NCI-H1694 treated with DMSO at 0.1 percent for 48 hours (cell line): ENCODE data around the gene RUFY1.
A peak's percentile ranks its signal among the peaks of the same experiment; 100 is the strongest.
"Not testable (repeated sequence)": the region's sequence is repeated elsewhere in the genome, so short reads cannot be mapped to it uniquely, and the experiment has no call there.

Experiments used
- DNase-seq: peaks from one replicate; lab custom pipeline; 2025; lab: John Stamatoyannopoulos, UW

The RUFY1 gene

DNA sequence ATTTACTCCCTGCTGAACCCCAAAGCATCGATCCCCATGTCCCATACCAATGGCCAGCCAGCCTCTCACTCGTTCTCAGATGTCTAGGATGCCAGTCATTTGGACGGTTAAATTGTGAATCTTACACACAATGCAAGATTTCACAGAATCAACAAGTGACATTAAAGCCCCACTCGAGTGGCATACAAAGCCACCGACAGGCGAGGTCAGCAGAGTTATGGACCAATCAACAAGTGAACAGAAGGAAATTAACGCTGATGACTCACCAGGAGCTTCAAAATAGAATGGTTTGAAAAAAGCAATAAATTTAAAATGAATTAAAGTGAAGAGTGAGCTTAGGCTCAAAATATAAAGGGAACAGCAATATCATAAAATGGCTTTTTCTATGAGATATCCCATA, 8.2 kb upstream of the RUFY1 start:
- no peak for DNase-seq

DNA sequence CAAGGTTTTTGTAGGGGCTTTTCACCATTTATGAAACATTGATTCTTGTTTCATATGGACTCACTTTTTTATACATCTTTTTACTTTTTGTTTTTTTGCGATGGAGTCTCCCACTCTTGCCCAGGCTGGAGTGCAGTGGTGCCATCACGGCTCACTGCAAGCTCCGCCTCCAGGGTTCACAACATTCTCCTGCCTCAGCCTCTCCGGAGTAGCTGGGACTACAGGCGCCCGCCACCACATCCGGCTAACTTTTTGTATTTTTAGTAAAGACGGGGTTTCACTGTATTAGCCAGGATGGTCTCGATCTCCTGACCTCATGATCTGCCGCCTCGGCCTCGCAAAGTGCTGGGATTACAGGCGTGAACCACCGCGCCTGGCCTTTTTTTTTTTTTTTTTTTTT, 7.1 kb upstream of the RUFY1 start:
- DNase-seq: not testable (repeated sequence)

DNA sequence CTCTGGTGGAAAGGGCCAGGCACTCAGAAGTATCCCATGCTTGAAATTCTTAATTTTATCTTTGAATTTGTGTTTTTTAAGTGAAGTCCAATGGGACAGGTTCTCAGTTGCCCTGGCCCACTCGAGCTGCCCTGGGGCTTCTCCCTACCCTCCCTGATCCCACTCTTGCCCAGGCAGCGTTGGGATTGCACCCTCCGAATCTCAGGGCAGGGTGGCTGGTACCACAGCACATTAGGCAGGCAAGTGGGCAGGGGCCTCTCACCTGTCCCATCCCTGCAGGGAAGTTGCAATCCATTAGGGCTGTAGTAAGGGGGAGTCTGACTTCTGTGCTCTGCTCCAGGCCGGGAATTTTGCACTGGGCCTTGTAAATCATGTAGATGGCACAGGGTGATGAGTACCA, 2.7 kb downstream of the RUFY1 start:
- DNase-seq: no peak

DNA sequence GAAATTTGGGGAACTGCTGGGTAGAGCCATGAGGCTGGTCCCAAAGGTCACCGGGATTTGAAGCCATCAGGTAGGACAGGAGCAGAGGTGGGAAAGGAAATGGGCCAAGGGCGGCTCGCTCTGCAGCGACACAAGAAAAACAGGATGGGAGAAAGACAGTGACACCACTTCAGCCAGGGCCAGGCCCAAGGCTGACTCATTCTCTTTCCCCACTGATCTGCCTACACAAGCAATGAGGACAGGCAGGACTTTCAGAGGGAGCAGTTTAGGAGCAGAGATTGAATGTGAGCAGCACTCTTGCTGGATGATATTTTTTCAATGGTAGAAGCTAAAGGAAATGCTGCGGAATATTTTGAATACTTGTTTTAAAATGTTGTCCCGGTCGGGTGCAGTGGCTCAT, 3.5 kb downstream of the RUFY1 start:
- no peak for DNase-seq

DNA sequence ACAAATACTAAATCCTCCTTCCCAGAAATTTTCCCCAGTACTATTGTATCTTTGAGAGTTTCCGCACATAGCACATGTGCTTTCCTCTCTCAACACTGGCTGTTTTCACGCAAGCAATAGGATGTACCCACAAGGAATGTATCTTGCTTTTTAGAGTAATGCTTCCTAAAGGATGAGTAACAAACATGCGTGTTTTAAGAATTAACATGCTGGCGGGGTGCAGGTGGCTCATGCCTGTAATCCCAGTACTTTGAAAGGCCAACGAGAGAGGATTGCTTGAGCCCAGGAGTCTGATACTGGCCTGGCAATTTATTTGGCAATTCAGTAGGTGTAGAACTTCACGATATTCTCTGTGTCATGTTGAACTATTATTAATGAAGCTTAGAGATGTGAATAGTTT, 4.6 kb downstream of the RUFY1 start:
- DNase-seq: no peak

DNA sequence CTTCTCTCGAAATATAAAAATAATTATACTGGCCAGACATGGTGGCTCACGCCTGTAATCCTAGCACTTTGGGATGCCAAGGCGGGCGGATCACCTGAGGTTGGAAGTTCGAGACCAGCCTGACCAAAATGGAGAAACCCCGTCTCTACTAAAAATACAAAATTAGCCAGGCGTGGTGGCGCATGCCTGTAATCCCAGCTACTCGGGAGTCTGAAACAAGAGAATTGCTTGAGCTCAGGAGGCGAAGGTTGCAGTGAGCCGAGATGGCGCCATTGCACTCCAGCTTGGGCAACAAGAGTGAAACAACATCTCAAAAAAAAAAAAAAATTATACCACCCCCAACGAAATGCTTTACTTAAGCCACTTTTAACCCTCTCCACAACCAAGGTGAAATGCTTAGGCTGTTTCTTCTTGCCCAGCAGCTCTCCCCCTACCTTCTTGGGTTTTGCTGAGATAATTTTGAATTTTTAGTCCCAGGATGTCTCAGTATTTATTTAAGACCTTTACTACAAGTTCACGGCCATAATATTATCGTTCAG, 8.0 kb downstream of the RUFY1 start:
- DNase-seq: not testable (repeated sequence)

DNA sequence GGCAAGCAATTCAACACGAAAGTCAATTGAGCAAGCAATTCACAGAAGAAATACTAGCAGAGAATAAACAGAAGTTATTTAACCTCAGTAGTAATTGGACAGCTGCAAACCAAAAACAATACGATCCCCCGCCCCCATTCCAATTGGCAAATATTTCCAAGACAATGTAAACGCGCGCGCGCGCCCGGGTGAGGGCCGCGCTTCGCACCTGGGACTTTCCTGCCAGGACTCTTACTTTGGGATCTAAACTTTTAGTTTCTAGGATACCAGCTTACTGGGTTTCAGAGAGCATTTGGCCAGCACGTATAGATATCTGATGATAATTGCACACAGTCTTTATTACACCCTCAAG, 8.6 kb downstream of the RUFY1 start:
- DNase-seq: peak; percentile 19

DNA sequence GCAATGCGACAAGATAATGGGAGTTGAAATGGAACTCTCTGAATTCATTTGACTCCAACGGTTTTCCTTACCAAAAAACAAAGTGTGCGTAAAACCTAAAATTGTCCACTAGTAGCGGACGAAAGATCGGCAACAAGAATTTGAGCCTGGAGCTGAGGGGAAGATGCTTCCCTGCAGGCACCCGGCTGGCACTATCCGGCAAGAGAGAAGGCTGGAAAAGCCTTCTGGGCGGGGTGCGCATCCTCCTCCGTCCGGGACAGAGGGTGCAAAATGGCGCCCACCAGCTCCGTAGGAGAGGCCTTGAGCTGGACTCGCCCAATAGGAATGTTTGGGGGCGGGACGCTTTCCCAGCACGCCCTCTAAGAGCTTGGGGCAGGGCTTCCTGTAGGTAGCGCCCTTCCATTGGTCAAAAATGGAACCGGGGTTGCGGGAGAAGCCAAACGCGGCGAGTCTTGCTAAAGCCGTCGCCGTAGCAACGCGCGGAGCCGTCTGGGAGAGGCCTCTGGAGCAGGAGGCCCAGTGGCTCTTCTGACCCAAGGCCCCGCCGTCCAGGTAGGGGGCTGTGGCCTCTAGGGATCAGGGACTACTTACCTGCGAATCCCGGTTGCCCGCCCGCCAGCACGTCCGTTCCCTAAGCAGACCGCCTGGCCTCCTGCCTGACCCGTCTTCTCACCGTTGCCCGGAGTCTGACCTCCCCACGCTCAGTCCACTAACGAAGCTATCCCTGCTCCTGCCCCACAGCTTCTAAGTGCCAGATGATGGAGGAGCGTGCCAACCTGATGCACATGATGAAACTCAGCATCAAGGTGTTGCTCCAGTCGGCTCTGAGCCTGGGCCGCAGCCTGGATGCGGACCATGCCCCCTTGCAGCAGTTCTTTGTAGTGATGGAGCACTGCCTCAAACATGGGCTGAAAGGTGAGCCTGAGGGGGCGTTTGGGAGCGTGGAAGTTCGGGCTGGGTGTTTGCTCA, 9.2 kb downstream of the RUFY1 start:
- DNase-seq: peak; percentile 94

DNA sequence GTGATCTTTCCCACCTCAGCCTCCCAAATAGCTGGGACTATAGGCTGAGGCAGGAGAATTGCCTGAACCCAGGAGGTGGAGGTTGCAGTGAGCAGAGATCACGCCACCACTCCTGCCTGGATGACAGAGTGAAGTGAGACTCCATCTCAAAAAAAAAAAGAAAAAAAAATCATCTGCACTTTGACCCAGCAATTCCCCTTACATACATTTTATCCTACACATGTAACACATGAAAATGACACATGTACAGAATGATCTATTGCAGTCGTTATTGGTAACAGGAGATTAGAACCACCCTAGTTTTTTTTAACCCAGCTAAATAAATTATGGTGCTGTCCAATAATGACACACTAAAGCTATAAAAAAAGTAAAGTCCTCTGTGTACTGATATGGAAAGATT, 14.2 kb downstream of the RUFY1 start:
- no peak for DNase-seq

DNA sequence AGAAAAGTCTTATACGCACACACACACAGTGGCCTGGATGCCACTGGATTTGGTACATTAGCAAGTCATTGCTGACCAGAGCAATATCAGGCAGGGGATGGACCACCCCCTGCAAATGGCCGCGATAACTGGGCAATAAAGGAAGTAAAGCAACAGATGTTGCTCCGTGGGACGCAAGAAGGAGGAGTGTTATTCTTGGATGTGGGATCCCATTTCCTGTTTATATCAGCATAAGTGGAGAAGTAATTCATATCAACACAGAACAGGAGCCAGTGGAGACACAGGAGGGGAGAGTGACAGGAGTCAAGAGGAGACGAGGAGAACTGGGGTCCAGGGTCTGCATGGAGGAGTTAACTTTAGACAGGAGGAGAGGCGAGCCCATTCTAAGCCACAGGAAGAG, 18.4 kb downstream of the RUFY1 start:
- DNase-seq: no peak

DNA sequence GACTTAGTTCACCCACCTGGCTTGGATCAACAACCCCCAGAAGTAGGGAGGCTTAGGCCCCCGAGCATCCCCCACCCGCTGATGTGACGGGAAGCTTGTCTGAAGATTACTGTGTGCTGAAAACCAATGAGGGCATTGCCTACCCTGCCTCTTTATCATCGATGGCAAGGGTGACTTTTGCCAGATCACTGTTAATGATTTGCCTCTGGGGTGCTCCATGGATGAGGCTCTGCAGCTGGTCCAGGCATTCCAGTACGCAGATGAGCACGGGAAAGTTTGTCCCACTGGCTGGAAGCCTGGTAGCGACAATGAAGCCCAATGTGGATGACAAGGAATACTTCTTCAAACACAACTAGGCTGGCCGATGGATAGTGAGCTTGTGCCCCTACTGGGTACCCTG, 22.0 kb downstream of the RUFY1 start:
- DNase-seq: no peak

DNA sequence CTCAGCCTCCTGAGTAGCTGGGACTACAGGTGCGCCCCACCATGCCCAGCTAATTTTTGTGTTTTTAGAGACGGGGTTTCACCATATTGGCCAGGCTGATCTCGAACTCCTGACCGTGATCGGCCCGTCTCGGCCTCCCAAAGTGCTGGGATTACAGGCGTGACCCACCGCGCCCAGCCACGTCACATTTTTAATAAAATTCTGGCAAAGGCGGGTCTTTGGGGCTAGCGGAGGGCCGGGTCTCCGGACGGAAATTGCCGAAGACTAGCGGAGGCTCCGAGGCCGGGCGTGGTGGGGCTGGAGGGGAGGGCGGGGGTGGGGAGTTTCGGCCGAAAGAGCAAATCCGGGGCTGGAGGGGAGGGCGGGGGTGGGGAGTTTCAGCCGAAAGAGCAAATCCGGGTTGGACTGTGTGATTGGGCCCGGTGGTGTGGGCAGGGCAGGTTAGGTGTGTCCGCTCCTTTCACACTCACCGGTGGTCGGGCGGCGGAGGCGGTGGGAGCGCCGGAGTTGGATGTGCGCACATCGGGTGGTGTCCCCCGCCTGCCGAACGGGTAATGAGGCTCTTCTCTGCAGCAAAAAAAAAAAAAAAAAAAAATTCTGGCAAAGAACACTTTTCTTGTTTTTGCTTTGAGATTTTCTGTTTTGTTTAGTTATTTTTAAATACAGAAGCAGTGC, 27.1 kb downstream of the RUFY1 start:
- DNase-seq: no peak

DNA sequence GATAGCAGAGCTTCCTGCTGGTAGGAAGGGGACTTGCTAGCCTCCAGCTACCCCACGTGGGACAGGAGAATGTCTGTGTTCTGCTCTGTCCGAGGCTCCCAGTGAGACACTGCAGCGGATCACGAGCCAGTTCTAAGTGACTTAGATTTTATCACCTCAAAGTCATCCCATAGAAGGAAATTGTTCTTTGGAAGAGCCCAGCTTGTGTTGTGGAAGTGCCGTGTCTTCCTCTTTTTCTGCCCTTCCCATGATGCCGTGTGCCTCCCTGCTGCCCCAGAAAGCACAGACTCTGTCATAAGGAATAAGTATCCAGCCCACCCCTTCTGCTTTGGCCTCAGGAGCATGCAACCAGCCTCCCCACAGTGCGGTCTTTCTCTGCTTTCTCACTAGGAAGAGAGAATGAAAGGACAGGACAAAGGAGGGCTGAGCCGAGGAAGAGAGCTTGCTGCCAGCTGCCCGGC, 35.6 kb downstream of the RUFY1 start:
- DNase-seq: no peak

DNA sequence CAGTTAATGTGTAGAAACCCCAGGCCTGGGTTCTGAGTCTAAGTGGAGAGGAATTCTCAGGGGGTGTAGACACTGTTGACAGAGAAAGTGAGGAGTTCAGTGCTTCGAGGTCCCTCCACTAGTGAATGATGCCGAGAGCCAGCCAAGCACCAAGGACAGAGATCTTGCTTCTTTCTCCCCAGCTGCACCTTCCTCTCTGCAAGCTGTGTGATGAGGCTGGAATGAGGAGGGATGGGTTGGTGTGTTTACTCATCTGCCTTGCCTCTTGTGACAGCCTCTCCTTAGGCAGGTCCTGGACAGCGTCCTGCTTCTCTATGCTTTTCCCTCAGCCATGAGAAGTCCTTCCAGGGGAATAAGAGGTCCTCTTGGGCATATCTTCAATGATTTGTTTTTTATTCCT, 37.8 kb downstream of the RUFY1 start:
- DNase-seq: no peak

DNA sequence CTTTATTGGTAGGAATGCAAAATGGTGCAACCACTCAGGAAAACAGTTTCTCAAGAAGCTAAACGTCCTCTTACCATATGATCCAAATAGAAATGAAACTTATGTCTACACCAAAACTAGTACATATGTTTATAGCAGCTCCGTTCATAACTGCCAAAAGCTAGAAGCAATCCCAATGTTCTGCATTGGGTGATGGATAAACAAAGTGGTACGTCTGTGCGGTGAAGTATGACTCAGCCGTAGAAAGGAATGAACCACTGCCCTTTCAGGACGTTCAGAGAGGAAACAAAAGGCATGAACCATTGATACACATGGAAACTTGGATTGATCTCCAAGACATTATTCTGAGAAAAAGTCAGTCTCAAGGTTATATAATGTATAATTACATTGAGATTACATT, 45.6 kb downstream of the RUFY1 start:
- DNase-seq: no peak

DNA sequence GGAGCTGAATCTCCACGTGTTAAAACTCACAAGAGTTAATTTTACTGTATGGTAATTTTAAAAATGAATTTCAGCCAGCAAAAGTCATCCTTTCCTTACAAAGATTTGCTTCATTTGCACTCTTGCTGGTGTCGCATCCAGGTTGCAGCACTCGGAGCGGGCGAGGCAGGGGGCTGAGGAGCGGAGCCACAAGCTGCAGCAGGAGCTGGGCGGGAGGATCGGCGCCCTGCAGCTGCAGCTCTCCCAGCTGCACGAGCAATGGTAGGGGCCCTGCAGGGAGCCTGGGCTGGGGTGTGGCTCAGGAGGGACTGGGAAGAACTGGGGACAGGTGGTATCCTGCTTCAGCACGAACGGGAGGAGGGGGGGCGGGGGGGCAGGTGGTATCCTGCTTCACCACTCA, 46.1 kb downstream of the RUFY1 start:
- no peak for DNase-seq

DNA sequence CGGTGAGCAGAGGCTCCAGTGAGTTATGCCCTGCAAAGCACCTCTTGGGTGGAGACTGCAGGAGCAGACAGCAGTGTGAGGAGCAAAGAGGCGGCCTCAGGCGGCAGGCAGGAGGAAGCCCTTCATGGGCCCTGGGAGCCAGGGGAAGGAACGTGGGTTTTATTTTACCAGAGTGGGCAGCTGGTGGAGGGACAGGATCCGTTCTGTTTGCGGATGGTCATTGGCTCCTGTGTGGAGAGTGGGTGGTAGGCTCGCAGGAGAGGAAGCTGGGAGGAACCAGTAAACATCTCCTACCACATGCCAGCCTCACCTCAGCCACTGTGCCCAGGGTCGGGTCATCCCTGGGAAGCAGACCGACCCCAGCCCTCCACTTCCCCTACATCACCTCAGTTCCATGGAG, 48.7 kb downstream of the RUFY1 start:
- DNase-seq: no peak

DNA sequence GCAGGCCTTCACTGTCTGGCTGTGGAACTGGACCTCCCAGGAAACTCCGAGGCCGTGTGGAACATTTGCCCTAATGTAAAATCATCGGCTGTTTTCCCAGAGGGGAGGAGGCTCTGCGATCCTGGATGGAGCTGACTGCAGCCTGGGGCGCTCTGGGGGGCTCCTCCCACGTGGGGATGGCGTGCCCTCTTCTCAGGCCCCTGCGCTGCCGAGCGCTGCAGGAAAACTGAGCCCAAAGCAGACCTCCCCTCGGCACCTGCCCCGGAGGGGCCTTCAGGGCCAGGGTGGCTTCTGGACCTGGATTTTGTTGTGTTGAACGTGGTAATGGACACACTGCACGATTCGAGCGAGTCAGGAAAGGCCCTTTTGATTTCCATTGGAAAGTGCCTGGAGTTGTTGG, 49.2 kb downstream of the RUFY1 start:
- no peak for DNase-seq

DNA sequence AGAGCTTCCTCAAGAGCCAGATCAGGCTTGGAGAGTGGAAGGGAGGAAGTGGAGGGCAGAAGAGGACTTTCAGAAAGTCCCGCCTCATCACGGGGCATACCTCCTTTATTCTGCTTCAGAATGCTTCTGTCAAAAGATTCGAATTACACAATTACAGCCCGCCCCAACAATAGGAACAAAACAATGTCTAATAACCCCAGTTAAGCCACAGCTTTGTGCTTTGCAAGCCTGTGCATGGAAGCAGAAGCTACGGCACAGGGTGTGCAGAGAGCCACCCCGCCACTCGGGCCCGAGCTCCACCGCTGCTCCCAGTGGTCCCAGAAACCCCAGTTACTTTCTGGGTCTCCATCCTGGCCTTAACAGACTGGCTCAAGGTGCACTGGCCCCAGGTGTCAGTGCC, 49.6 kb downstream of the RUFY1 start:
- no peak for DNase-seq

DNA sequence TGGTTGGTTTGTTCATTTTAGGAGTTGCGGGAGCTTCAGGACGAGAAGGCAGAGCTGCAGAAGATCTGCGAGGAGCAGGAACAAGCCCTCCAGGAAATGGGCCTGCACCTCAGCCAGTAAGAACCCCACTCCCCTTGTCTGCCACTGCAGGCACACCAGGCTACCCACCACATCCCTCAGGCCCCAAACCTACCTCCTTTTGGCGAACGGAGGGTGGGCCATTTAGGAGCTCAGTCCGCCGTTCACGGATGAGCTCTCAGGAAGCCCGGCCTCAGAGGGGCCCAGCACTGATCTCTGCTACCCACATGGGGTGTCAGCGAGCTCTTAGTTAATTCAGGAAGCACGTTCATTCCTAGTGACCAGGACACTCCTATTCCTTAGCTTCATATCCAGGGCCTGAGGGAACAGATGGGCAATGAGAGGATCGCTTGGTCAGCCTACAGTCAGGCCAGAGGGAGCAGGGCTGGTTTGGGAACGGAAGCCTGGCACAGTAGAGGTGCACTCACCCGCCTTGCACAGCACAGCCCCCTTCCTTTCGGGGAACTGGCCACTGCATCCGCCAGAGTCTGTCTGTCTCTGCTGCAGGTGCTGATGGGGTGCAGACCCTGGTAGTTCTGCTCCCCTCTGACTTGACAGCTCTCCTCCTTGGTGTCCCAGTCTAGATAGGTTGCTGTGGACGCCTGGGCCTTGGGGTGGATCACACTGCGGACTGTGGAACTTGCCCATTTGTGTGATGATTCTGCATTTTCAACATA, 51.7 kb downstream of the RUFY1 start:
- no peak for DNase-seq

DNA sequence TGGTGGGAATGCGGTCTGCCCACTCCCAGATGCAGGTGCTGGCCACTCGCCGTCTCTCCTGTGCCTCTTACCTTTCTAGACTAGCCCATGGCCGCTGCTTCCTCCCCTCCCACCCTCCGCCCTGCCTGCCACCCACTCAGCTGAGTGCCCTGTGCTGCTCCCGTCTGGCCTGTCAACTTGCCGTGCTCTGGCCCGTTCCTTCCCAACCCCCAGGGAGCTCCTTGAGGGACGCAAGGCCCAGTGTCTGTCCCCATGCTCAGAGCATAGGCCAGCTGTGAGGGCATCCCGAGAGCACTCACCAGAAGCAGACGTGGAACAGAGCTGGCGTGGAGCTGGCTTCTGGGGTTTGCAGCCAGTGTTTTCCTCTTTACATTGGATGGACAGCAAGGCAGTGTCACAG, 53.0 kb downstream of the RUFY1 start:
- no peak for DNase-seq

DNA sequence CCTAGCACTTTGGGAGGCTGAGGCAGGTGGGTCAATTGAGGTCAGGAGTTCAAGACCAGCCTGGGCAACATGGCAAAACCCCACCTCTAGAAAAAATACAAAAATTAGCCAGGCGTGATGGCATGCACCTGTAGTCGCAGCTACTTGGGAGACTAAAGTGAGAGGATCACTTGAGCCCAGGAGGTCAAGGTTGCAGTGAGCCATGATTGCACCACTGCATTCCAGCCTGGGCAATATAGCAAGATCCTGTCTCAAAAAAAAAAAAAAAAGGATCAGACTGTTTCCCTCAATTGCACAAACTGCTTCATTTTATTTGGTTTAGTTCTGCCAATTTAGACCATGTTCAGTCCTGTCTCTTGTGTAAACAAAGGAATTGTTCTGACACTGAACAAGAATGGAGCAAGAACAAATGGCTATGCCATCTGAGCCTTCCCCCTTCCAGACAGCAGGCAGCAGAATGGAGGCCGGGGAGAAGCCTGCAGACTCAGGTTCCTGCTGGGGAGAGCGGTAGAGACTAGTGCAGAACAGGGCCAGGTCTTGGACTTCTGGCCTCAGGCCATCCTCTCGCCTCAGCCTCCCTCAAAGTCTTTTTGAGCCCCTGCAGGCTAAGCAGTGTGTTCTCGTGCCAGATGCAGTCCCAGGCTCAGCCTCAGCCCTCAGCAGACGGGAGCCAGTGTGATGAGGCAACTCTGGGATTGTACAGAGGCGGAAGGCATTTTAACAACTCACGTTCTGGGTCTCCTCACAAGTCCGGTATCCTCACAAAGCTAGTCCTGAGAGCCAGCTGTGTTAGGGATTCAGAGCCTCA, 54.9 kb downstream of the RUFY1 start:
- DNase-seq: no peak
